ENCODE measurements around the gene CXCR6. TPM values are rescaled to one million over a fixed set of nuclear protein-coding genes. Genes with fewer than 3 reads are reported as not detected.

The CXCR6 gene
- total and polyA plus RNA-seq, 2 of the 8 experiments (the other 6 are each of a cell fraction or from before 2014, with no cell fraction given): not detected

- H3K9me3 ChIP-seq (ENCODE audit: insufficient read depth in 2 of 2, low read depth in 1 of 2, low read length in 1 of 2): no peaks in the 10 kb centered on the region
- no peaks in the 10 kb centered on the region; the same call in 1 of the 2 replicates for H3K23me2 ChIP-seq (ENCODE audit: low read depth, low read length)
- no peak overlapping the region for H3K14ac ChIP-seq (ENCODE audit: insufficient read length)
- peaks cover 5 to 19% (median 14%) of the 10 kb centered on the region in 4 experiments for H3K4me1 ChIP-seq (replicated peaks in 1 of 4; ENCODE audit: control insufficient read depth in 3 of 4, insufficient read depth in 4 of 4, low read length in 3 of 4)
- DNase-seq (ENCODE audit: low read depth in 1 of 2, low spot score in 2 of 2) (no peak), FAIRE-seq (no peak)
- no peak overlapping the region for H3K27ac ChIP-seq (ENCODE audit: low read depth, low read length)
- H3K9ac ChIP-seq (replicated peaks in 1 of 4; ENCODE audit: extremely low read depth in 1 of 4, low read depth in 3 of 4, low read length in 3 of 4): no peak overlapping the region
- H2BK12ac ChIP-seq (ENCODE audit: low read depth, low read length): no peak overlapping the region
- no peak overlapping the region for H3K4ac ChIP-seq (replicated peaks; ENCODE audit: insufficient read length, low read depth, low read length)
- no peak overlapping the region for H2AK5ac ChIP-seq (ENCODE audit: low read depth, low read length)
- no peak overlapping the region for H2BK20ac ChIP-seq (ENCODE audit: low read length)
- TF ChIP-seq SP1 (IDR thresholded peaks at IDR 0.05; ENCODE audit: low read depth, low read length) (no peak), SUZ12 (IDR thresholded peaks at IDR 0.05; ENCODE audit: low read length) (no peak), CBX5 (IDR thresholded peaks at IDR 0.05; ENCODE audit: low read depth, low read length) (no peak), SAP30 (IDR thresholded peaks at IDR 0.05; ENCODE audit: insufficient read depth, insufficient replicate concordance, low read length) (no peak), EP300 (IDR thresholded peaks at IDR 0.05; ENCODE audit: borderline replicate concordance in 1 of 2, low read depth in 2 of 2, low read length in 2 of 2) (no peak), ZNF274 (IDR thresholded peaks at IDR 0.05; ENCODE audit: borderline replicate concordance, extremely low read depth, low read length) (no peak)
- H2BK5ac ChIP-seq (ENCODE audit: low read depth, low read length): no peak overlapping the region
- ChIA-PET CTCF (ENCODE audit: partially characterized antibody) (no interaction called here), POLR2A (ENCODE audit: partially characterized antibody) (no interaction called here)
- H3K79me2 ChIP-seq (ENCODE audit: control insufficient read depth in 1 of 2, insufficient read depth in 2 of 2, low read length in 2 of 2): peaks cover 0 to 78% of the 10 kb centered on the region in 2 experiments; a peak in 2 of 4 replicates
- WGBS, 2 experiments (ENCODE audit: extremely low coverage in 1 of 2, insufficient coverage in 1 of 2, insufficient read length in 1 of 2, insufficient replicate concordance in 2 of 2, low coverage in 1 of 2, low lambda C conversion rate in 2 of 2, missing lambda C conversion rate in 1 of 2): 76% methylated on average over 3 of the region's 3 CpGs; no CpG with 5 or more reads in 1 of the 2 experiments
- H4K5ac ChIP-seq (ENCODE audit: insufficient read length, low read depth, low read length): no peak overlapping the region
- H3K4me3 ChIP-seq (ENCODE audit: extremely low read depth in 1 of 4, insufficient read depth in 2 of 4, low read depth in 3 of 4, low read length in 4 of 4): no peak overlapping the region
- no peak overlapping the region for H3K23ac ChIP-seq (ENCODE audit: insufficient read length)
- H3K36me3 ChIP-seq (ENCODE audit: control insufficient read depth in 2 of 4, insufficient read depth in 4 of 4, low read length in 3 of 4): no peaks in the 10 kb centered on the region
- H3K56ac ChIP-seq (replicated peaks; ENCODE audit: insufficient read length, low read depth, low read length): no peak overlapping the region
- no peak overlapping the region for H2AFZ ChIP-seq (ENCODE audit: low read length)
- no peak overlapping the region for H3K4me2 ChIP-seq (ENCODE audit: insufficient read depth in 1 of 2, low read depth in 2 of 2, low read length in 2 of 2)
- H4K8ac ChIP-seq (ENCODE audit: extremely low read depth, insufficient read depth, low read length): no peak overlapping the region
- peaks cover 0 to 5% of the 10 kb centered on the region in 2 experiments for H4K20me1 ChIP-seq (replicated peaks in 1 of 2; ENCODE audit: control insufficient read depth in 1 of 2, insufficient read depth in 2 of 2, low read length in 2 of 2)
- no peak overlapping the region for H2BK120ac ChIP-seq (replicated peaks; ENCODE audit: low read depth, low read length)
- H3K18ac ChIP-seq (ENCODE audit: extremely low read depth, low read length): no peak overlapping the region
- H2BK15ac ChIP-seq (ENCODE audit: low read length): no peak overlapping the region
- H4K91ac ChIP-seq (replicated peaks; ENCODE audit: insufficient read length, low read length): no peak overlapping the region
- H3K27me3 ChIP-seq (replicated peaks in 1 of 4; ENCODE audit: control insufficient read depth in 3 of 4, extremely low read depth in 1 of 4, insufficient read depth in 3 of 4, low read length in 3 of 4): no peaks in the 10 kb centered on the region
- H3K79me1 ChIP-seq (ENCODE audit: low read depth, low read length): peaks cover 16% of the 10 kb centered on the region
Measured at GRCh38 chr3:45990181-45990580, 46.9 kb downstream of the CXCR6 start.
